ENCODE measurements around the gene TIMM29. TPM values are rescaled to one million over a fixed set of nuclear protein-coding genes. Genes with fewer than 3 reads are reported as not detected.
A peak's percentile ranks its signal among the peaks of the same experiment; 100 is the strongest.

TIMM29 gene
- total and polyA plus RNA-seq, 2 of the 13 experiments (the other 11 are each of a cell fraction or from before 2014, with no cell fraction given): 7.1 to 33.8 TPM

DNA sequence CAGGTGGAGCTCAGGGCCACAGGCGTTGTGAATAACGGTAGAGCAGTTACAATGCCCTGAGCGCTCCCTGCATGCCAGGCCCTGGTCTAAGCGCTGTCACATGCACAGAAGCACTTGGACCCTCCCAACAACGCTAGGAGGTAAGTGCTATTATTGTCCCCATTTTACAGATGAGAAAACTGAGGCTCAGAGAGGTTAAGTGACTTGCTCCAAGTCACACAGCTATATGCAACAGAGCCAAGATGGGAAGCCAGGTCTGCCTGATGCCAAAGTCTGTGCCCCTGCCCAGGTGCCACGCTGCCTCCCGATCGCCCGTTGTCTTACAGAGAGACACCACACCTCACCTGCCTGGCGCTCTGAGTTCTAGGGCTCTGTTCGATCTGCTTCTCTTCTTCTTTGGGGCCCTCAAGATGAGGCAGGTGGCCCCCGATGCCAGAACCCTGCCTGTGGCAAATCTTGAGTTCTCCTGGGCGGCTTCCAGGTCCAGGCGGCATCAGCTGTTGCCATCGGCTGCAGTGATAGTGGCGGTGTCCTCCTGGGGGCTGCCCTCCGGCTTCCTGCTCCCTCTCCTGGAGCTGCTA, 20.1 kb upstream of the TIMM29 start:
- POLR2A ChIA-PET: no interaction called here
- in situ Hi-C loops (cut with HindIII; ENCODE audit: extremely low pct_ligation_motif_present, low pct_unique_long_range_greater_than_20kb) (no loop called here), intact Hi-C loops (cut with micrococcal nuclease; ENCODE audit: unreplicated experiment) (no loop called here)
- 96% methylated on average over 15 of the region's 17 CpGs for WGBS (ENCODE audit: low lambda C conversion rate)
- Histone ChIP-seq H3K4me3 (replicated peaks in 1 of 3; ENCODE audit: insufficient read depth in 1 of 3, low read depth in 2 of 3, low read length in 3 of 3) (no peak overlapping the region), H3K27ac (ENCODE audit: extremely low read length, insufficient read depth, low read length) (no peak overlapping the region), H4K20me1 (ENCODE audit: insufficient read depth, low read length) (0 out of 2 replicates have a peak, but pooled peaks cover 3% of the 10 kb centered on the region), H3K27me3 (ENCODE audit: control insufficient read depth in 1 of 2, insufficient read depth in 2 of 2, low read length in 2 of 2) (no peaks in the 10 kb centered on the region), H3K9me3 (ENCODE audit: low read length) (no peaks in the 10 kb centered on the region), H3K36me3 (replicated peaks in 1 of 2; ENCODE audit: control insufficient read depth in 1 of 2, insufficient read depth in 2 of 2, low read length in 2 of 2) (peaks cover 24 to 59% of the 10 kb centered on the region in 2 experiments; a peak in 4 of 5 replicates), H3K9ac (ENCODE audit: insufficient read depth, low read depth, low read length) (no peak overlapping the region), H3K4me2 (ENCODE audit: low read depth, low read length) (no peak overlapping the region), H3K4me1 (ENCODE audit: insufficient read depth, low read length) (no peaks in the 10 kb centered on the region), H2AFZ (ENCODE audit: low read length) (no peak overlapping the region), H3K79me2 (ENCODE audit: insufficient read depth, low read length) (no peaks in the 10 kb centered on the region)
- BruUV-seq (replicated peaks): no TSS peak
- peak; percentile 70; the same call in 1 of the 2 replicates for TF ChIP-seq ZMYM3 (CRISPR knock-in tag; IDR thresholded peaks at IDR 0.05)
- no peak for TF ChIP-seq TMF1 (CRISPR knock-in tag; IDR thresholded peaks at IDR 0.05; ENCODE audit: low read depth)
- TF ChIP-seq, protein P1, sequence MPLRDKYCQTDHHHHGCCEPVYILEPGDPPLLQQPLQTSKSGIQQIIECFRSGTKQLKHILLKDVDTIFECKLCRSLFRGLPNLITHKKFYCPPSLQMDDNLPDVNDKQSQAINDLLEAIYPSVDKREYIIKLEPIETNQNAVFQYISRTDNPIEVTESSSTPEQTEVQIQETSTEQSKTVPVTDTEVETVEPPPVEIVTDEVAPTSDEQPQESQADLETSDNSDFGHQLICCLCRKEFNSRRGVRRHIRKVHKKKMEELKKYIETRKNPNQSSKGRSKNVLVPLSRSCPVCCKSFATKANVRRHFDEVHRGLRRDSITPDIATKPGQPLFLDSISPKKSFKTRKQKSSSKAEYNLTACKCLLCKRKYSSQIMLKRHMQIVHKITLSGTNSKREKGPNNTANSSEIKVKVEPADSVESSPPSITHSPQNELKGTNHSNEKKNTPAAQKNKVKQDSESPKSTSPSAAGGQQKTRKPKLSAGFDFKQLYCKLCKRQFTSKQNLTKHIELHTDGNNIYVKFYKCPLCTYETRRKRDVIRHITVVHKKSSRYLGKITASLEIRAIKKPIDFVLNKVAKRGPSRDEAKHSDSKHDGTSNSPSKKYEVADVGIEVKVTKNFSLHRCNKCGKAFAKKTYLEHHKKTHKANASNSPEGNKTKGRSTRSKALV (CRISPR knock-in tag; IDR thresholded peaks at IDR 0.05): no peak
- TF ChIP-seq KDM1A (CRISPR knock-in tag; IDR thresholded peaks at IDR 0.05): 0 out of 2 replicates have a peak, but pooled peaks have one; percentile 38
- peak; percentile 95 for TF ChIP-seq ZNF768 (CRISPR knock-in tag; IDR thresholded peaks at IDR 0.05)
- TF ChIP-seq CHD4 (IDR thresholded peaks at IDR 0.05; ENCODE audit: borderline replicate concordance, low read length): peak; percentile 80; the same call in 1 of the 2 replicates
- TF ChIP-seq ZNF614 (CRISPR knock-in tag; IDR thresholded peaks at IDR 0.05; ENCODE audit: borderline replicate concordance): no peak
- peak; percentile 95 for TF ChIP-seq ZNF629 (CRISPR knock-in tag; conservative IDR thresholded peaks at IDR 0.05)
- DNase-seq (ENCODE audit: low spot score) (no peak), ATAC-seq (no peak), FAIRE-seq (no peak)
- CTCF ChIA-PET (ENCODE audit: low intra/inter-chr PET ratio, low total read pairs): no interaction called here

Measured in HepG2 (cell line).